Spleen (tissue), 7 donors: ENCODE data around the gene RINT1.

Source experiments
- POLR2A ChIP-seq, 3 donors: fragments of 450-650 bp; IDR thresholded peaks; one replicate each; pipeline ENCODE4 v1.5.1; 2017; ENCODE audit warnings: antibody characterized with exemption in 3 of 3, mild to moderate bottlenecking in 1 of 3
- POLR2AphosphoS5 ChIP-seq, 3 donors: sonication (generic); formaldehyde crosslinking; IDR thresholded peaks; one replicate each; pipeline ENCODE4 v1.5.1; 2017; ENCODE audit warnings: antibody characterized with exemption in 3 of 3
- TF ChIP-seq, protein P1 (sequence below), 11 experiments: fragments of 200-600 bp in 7 of 11; fragments of 450-650 bp in 4 of 11; sonication (generic) in 4 of 11; IDR thresholded peaks in 8 of 11; conservative IDR thresholded peaks in 3 of 11; 1 replicate in 7 of 11; 2 replicates in 4 of 11; pipeline versions ENCODE4 v1.4.0 to v1.8.0; 2016 to 2021; ENCODE audit warnings: antibody characterized with exemption in 11 of 11, inconsistent platforms in 4 of 11, mild to moderate bottlenecking in 1 of 11
- donor health status: DM: no; HTN: no; CAD: no; lungs with moderate emphysema.
- donor health status: DM: no; HTN: no; CAD: no.
- donor health status: DM: no; HTN: no; CAD: no.

DNA sequence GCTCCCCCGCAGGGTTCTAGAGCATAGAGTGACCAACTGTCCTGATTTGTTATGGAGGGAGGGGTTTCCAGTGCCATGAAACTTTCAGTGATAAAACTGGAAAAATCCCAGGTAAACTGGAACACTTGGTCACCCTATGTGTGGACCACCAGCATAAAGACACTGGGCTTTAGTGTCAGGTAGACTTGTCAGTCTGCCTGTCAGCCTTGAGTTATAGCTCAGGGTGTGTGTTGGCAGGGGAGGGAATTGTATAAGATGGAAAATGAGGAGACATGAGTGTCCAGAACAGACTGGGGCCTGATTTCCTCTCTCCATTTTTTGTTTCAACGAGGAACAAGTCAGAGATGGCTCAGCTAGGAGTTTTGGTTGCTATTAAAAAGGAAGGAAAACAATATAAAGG, 59.5 kb downstream of the RINT1 start:
- TF ChIP-seq, protein P1, sequence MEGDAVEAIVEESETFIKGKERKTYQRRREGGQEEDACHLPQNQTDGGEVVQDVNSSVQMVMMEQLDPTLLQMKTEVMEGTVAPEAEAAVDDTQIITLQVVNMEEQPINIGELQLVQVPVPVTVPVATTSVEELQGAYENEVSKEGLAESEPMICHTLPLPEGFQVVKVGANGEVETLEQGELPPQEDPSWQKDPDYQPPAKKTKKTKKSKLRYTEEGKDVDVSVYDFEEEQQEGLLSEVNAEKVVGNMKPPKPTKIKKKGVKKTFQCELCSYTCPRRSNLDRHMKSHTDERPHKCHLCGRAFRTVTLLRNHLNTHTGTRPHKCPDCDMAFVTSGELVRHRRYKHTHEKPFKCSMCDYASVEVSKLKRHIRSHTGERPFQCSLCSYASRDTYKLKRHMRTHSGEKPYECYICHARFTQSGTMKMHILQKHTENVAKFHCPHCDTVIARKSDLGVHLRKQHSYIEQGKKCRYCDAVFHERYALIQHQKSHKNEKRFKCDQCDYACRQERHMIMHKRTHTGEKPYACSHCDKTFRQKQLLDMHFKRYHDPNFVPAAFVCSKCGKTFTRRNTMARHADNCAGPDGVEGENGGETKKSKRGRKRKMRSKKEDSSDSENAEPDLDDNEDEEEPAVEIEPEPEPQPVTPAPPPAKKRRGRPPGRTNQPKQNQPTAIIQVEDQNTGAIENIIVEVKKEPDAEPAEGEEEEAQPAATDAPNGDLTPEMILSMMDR (IDR thresholded peaks at IDR 0.05 in 8 of 11, conservative IDR thresholded peaks at IDR 0.05 in 3 of 11), result no peak
- no peak for TF ChIP-seq POLR2A (IDR thresholded peaks at IDR 0.05)
- no peak for TF ChIP-seq POLR2AphosphoS5 (IDR thresholded peaks at IDR 0.05)
